HG02870 (cell line): ENCODE results near the gene VSIR.

Source experiments
- ATAC-seq: cut with Tn5 transposase; IDR thresholded peaks from one replicate; pipeline ENCODE4 v1.9.1; 2021; ENCODE audit warnings: mild to moderate bottlenecking, moderate library complexity; ENCODE audit not compliant: unreplicated experiment

Gene VSIR

DNA sequence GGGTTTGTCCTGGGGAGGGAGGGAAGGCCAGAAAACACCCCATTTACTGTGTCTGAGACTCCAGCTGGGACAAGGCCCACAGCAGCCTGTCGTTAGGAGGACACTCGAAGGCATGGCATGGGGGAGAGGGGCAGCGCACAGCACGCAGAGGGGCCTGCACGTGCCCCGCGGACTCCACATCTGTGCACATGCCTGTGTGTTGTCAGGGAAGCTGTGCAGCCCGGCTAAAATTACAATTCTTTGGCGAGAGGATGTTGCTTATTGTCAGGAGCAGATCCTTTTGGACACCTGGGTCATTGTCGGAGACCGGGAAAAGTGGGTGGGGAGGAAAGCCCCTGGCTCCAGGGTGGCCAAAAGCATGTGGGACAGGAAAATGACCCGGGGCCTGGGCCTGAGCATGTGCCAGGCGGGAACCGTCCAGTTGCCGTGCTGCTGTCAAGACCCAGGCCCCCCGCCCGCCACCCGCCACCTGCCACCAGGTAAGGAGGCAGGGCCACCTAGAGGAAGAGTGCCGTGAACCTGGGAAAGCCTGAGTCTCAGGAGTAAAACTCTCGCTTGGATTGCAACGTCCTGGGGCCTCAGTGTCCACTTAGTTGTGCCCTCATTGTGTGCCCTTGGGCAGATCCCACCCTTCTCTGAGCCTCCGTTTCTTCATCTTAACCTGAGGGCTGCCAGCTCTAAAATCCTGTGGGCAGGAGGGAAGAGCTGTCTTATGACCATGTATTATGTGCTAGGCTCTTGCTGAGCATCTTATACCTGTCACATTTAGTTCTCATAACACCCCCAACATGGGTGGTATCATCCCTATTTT lies 7.2 kb downstream of the VSIR start:
- ATAC-seq = no peak

- ATAC-seq = no peak
Observed at GRCh38 chr10:71765176-71765904, 8.0 kb downstream of the VSIR start.

- no peak for ATAC-seq
Observed at GRCh38 chr10:71763352-71764127, 9.8 kb downstream of the VSIR start.

DNA sequence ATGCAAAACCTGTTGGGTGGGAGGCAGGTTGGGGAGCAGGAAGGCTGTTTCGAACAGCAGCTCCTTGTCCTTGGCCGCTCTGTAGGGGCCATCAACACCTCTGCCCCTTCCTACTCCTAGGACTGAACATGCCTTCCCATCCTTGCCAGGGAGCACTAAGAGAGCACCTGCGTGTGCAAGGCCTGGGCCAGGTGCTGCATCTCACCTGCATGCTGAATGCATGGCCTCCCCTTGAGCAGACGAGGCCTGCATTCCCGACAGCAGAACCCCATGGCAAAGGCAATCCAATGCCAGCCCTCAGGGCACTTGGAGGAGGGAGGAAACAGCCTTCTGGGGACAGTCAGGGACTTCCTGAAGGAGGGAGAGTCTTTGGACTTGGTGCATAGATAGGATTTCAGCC lies 11.0 kb downstream of the VSIR start:
- ATAC-seq = no peak

DNA sequence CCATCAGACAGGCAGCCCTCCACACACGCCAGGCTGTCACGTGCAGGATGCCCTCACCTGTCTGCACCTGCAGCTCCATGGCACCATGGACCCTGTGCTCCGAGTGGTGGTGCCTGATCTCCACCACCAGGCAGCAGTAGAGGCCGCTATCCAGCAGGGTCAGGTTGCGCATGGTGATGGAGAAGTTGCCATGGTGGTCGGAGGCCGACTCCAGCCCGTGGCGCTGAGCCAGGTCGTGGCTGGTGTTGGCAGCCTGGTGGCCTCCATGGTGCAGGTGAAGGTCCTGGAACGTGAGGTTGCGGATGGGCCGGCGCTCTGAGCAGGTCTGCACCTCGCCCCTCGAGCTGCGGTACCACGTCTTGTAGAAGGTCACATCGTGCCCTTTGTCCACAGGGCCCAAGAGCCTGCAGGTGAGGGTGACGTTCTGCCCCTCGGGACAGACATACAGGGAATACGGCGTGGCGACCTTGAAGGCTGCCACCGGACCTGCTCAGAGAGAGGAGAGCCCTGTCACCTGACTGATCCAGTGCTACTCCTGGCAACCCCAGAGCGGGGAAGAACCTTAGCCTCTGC lies 11.7 kb downstream of the VSIR start:
- ATAC-seq = no peak

GRCh38 chr10:71761105-71761511 lies 12.2 kb downstream of the VSIR start:
- no peak for ATAC-seq

DNA sequence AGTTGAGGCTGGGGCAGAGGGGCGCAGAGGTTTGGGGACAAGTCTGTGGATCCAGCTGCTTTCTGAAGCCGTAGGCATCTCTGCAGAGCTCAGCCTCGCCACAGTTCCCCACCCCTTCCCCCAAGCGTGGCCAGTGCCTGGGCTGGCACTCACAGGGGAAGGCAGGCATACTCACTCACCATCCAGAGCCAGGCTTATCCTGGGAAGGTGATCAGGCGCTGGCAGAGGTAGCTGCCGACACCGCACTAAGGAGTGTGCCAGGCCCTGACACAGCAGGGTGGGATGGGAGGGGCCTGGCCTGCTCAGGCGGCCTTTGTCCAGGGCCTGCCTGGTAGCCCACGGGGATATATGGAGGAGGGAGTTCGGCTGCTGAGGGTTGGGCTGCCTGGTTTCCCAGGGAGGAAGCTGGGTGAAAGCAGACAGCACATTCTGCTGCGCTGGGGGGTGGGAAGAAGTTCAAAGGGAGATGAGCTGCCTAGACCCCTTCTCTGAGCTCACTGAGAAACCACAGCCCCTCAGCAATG lies 15.9 kb downstream of the VSIR start:
- no peak for ATAC-seq

GRCh38 chr10:71756311-71757191 lies 16.8 kb downstream of the VSIR start:
- ATAC-seq = no peak

DNA sequence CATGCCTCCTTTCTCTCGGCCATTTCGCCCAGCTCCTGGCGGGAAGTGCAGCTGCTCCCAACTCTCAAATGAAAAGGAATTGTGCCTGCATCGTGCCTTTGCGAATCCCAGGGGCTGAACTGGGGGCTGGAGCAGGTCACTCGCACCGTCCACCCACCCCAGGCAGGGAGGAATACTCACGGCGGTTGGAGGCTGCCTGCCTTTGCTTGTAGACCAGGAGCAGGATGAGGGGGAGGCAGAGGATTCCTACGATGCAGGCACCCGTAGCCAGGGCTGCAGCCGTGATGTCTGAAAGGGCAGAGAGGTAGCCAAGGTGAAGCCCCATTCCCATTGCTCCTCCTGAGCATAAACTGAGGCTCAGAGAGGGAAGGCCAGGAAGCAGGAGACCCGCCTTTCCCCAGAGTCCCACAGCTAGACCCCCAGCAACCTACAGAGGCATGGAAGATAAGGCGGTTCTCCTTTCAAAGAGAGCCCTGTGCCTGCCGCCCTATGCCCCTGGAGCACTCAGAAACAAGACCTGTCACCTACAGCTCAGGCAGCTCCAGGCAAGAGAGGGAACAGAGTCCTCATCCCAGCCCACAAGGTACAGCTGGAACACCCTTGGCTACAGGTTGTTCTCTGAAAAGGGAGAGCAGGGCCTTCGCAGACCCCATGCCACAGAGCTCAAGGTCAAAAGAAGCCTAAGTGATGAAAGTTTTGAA lies 18.0 kb downstream of the VSIR start:
- ATAC-seq = no peak

GRCh38 chr10:71754562-71754961 lies 18.8 kb downstream of the VSIR start:
- no peak for ATAC-seq

GRCh38 chr10:71753960-71754505 lies 19.3 kb downstream of the VSIR start:
- no peak for ATAC-seq

DNA sequence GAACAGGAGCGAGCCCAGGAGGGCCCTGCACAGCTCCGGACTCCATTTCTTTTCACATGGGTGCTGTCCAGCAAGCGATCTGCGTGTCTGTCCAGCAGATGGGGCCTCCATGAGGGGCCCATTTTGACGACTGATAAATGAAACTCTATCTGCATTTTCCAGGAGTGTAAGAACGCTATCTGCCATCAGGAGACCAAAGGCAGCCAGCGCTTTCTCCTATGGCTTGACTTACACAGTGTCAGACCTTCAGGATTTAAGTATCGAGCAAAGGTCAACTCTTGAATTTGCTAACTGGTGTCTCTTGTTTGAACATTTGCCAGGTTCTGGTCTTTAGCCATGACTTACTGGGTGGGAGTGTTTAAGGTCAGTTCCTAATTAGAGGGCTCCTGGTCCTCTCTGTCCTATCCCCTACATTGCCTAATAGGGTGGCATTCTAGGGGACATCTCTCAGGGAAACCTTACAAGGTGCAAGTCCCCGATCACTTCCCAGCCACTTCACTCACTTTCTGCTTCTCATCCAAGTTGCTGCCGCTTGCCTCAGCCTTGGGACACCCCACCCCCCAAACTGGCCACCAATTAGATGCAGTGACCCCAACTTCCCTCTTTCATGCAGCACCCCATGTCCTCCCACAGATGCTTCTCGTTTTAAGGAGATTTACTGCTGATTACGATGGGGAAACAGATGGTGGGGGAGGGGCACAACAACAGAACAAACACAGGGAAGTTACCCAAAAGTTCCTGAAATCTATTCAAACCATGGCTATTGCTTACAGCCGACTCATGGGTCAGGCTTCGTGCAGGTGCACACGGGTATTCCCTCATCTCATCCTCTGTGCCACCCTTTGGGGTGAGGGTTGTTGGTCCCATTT lies 20.0 kb downstream of the VSIR start:
- no peak for ATAC-seq

- ATAC-seq = no peak
Observed at GRCh38 chr10:71752391-71753090, 20.8 kb downstream of the VSIR start.

DNA sequence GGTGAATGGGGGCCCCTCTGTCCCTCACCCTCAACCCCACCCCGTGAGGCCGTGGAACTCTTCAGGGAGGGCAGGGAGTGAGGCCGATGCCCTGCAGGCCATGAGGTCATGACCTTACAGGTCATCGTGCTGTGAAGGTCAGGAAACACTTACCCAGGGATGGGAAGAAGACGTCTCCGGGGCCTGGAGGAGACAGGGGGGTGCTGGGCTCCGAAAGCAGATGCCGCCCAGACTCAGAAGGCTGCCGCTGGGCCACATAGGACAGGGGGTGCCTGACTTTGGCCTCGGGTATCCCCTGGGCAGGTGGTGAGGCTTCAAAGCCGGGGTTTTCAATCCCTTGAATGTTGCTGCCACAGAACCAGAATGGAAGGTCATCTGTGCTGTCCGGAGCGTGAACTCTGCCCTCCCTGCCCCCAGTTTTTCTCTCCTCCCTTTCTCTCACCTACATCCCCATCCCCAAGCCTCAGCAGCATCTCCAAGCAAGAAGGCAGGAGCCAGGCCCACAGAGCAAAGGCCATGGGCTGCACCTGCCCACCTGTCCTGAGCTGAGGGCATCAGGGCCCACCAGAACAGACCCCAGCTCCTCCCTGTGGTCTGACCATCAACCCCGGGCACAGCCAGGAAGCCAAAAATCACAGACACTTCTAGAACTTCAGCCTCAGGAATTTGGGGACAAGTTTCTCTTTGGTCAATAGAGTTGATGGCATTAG lies 21.6 kb downstream of the VSIR start:
- no peak for ATAC-seq

GRCh38 chr10:71750986-71751385 lies 22.3 kb downstream of the VSIR start:
- ATAC-seq = no peak

- no peak for ATAC-seq
Observed at GRCh38 chr10:71750124-71750841, 23.0 kb downstream of the VSIR start.
